ENCODE results near the gene MECR. TPM values are rescaled to one million over a fixed set of nuclear protein-coding genes. Genes with fewer than 3 reads are reported as not detected.

Gene MECR
- total and polyA plus RNA-seq, 10 of the 15 experiments (the other 5 are each of a cell fraction or from before 2014, with no cell fraction given): 7.6 to 66.3 (median 38.7) TPM

- no peak for TF ChIP-seq CEBPZ (IDR thresholded peaks at IDR 0.05; ENCODE audit: low read depth, low read length)
- peak; percentile 85 for TF ChIP-seq ZBTB40 (IDR thresholded peaks at IDR 0.05; ENCODE audit: borderline replicate concordance)
Observed at GRCh38 chr1:29211086-29212030, 19.4 kb downstream of the MECR start (continued).
